Measurements from ENCODE around the gene TYW1.
"Not testable (repeated sequence)": the region's sequence is repeated elsewhere in the genome, so short reads cannot be mapped to it uniquely, and the experiment has no call there.

The TYW1 gene

GRCh38 chr7:67036432-67037395 is 40.1 kb downstream of the TYW1 start:
- in situ Hi-C loops (cut with MboI; ENCODE audit: low pct_unique_long_range_greater_than_20kb, low sequenced_read_pairs); DNase-seq: not testable (repeated sequence)

- peak; percentile 14 for DNase-seq
- in situ Hi-C loops (cut with MboI; ENCODE audit: low pct_unique_long_range_greater_than_20kb, low sequenced_read_pairs) = not testable (repeated sequence)
These were observed 44.2 kb downstream of the TYW1 start for GRCh38 chr7:67040832-67041231.

- DNase-seq; in situ Hi-C loops (cut with MboI; ENCODE audit: low pct_unique_long_range_greater_than_20kb, low sequenced_read_pairs): not testable (repeated sequence)
These were observed 46.3 kb downstream of the TYW1 start for GRCh38 chr7:67042781-67043558.

GRCh38 chr7:67043559-67043930 is 46.9 kb downstream of the TYW1 start:
- DNase-seq; in situ Hi-C loops (cut with MboI; ENCODE audit: low pct_unique_long_range_greater_than_20kb, low sequenced_read_pairs): not testable (repeated sequence)

GRCh38 chr7:67045496-67045995 is 48.9 kb downstream of the TYW1 start:
- in situ Hi-C loops (cut with MboI; ENCODE audit: low pct_unique_long_range_greater_than_20kb, low sequenced_read_pairs) = no loop called here
- DNase-seq = no peak

- DNase-seq; in situ Hi-C loops (cut with MboI; ENCODE audit: low pct_unique_long_range_greater_than_20kb, low sequenced_read_pairs): not testable (repeated sequence)
These were observed 50.2 kb downstream of the TYW1 start for GRCh38 chr7:67046819-67047218.

GRCh38 chr7:67049908-67050307 is 53.3 kb downstream of the TYW1 start:
- in situ Hi-C loops (cut with MboI; ENCODE audit: low pct_unique_long_range_greater_than_20kb, low sequenced_read_pairs) = not testable (repeated sequence)

GRCh38 chr7:67052161-67052560 is 55.5 kb downstream of the TYW1 start:
- DNase-seq; in situ Hi-C loops (cut with MboI; ENCODE audit: low pct_unique_long_range_greater_than_20kb, low sequenced_read_pairs): not testable (repeated sequence)

More at GRCh38 chr7:67049908-67050307, 53.3 kb downstream of the TYW1 start:
- DNase-seq = not testable (repeated sequence)

- in situ Hi-C loops (cut with MboI; ENCODE audit: low pct_unique_long_range_greater_than_20kb, low sequenced_read_pairs) = no loop called here
- no peak for DNase-seq
These were observed 60.0 kb downstream of the TYW1 start for GRCh38 chr7:67056683-67057082.

GRCh38 chr7:67061321-67061720 is 64.7 kb downstream of the TYW1 start:
- DNase-seq; in situ Hi-C loops (cut with MboI; ENCODE audit: low pct_unique_long_range_greater_than_20kb, low sequenced_read_pairs): not testable (repeated sequence)

GRCh38 chr7:67062802-67063201 is 66.2 kb downstream of the TYW1 start:
- DNase-seq; in situ Hi-C loops (cut with MboI; ENCODE audit: low pct_unique_long_range_greater_than_20kb, low sequenced_read_pairs): not testable (repeated sequence)

GRCh38 chr7:67066950-67067622 is 70.5 kb downstream of the TYW1 start:
- in situ Hi-C loops (cut with MboI; ENCODE audit: low pct_unique_long_range_greater_than_20kb, low sequenced_read_pairs) = not testable (repeated sequence)

GRCh38 chr7:67076120-67076519 is 79.5 kb downstream of the TYW1 start:
- in situ Hi-C loops (cut with MboI; ENCODE audit: low pct_unique_long_range_greater_than_20kb, low sequenced_read_pairs); DNase-seq: not testable (repeated sequence)

More at GRCh38 chr7:67066950-67067622, 70.5 kb downstream of the TYW1 start:
- DNase-seq = not testable (repeated sequence)

- in situ Hi-C loops (cut with MboI; ENCODE audit: low pct_unique_long_range_greater_than_20kb, low sequenced_read_pairs); DNase-seq: not testable (repeated sequence)
These were observed 86.2 kb downstream of the TYW1 start for GRCh38 chr7:67082880-67083279.

GRCh38 chr7:67089261-67089660 is 92.6 kb downstream of the TYW1 start:
- DNase-seq; in situ Hi-C loops (cut with MboI; ENCODE audit: low pct_unique_long_range_greater_than_20kb, low sequenced_read_pairs): not testable (repeated sequence)

- in situ Hi-C loops (cut with MboI; ENCODE audit: low pct_unique_long_range_greater_than_20kb, low sequenced_read_pairs) = not testable (repeated sequence)
These were observed 94.4 kb downstream of the TYW1 start for GRCh38 chr7:67091053-67091452.

GRCh38 chr7:67098031-67098430 is 101.4 kb downstream of the TYW1 start:
- DNase-seq; in situ Hi-C loops (cut with MboI; ENCODE audit: low pct_unique_long_range_greater_than_20kb, low sequenced_read_pairs): not testable (repeated sequence)

More at GRCh38 chr7:67091053-67091452, 94.4 kb downstream of the TYW1 start:
- DNase-seq = not testable (repeated sequence)

GRCh38 chr7:67099406-67099805 is 102.8 kb downstream of the TYW1 start:
- in situ Hi-C loops (cut with MboI; ENCODE audit: low pct_unique_long_range_greater_than_20kb, low sequenced_read_pairs); DNase-seq: not testable (repeated sequence)

GRCh38 chr7:67100038-67100437 is 103.4 kb downstream of the TYW1 start:
- in situ Hi-C loops (cut with MboI; ENCODE audit: low pct_unique_long_range_greater_than_20kb, low sequenced_read_pairs); DNase-seq: not testable (repeated sequence)
